ENCODE results near the gene SMOC1. TPM values are rescaled to one million over a fixed set of nuclear protein-coding genes. Genes with fewer than 3 reads are reported as not detected.

The SMOC1 gene
- total and polyA plus RNA-seq, 9 donors: 0.35 to 9.1 (median 0.80) TPM

GRCh38 chr14:69982220-69982839 lies 103.1 kb downstream of the SMOC1 start:
- Histone ChIP-seq H3K4me1 (ENCODE audit: insufficient read depth) (no peaks in the 10 kb centered on the region), H3K4me3 (no peak overlapping the region), H3K27ac (no peak overlapping the region), H3K27me3 (no peaks in the 10 kb centered on the region), H3K9me3 (no peaks in the 10 kb centered on the region), H3K36me3 (no peaks in the 10 kb centered on the region)
- DNase-seq: no peak
- WGBS, 3 donors: 30 to 61% (median 40%) methylated on average over 6 of the region's 6 CpGs
- TF ChIP-seq POLR2A (IDR thresholded peaks at IDR 0.05): no peak
- no peak for TF ChIP-seq CTCF (IDR thresholded peaks at IDR 0.05)
- intact Hi-C loops (cut with DNase I): no loop called here

- 61 to 71% (median 62%) methylated on average over 7 of the region's 7 CpGs for WGBS, 3 donors
- no peaks in the 10 kb centered on the region for H3K36me3 ChIP-seq
- no peaks in the 10 kb centered on the region for H3K9me3 ChIP-seq
- H3K27me3 ChIP-seq: no peaks in the 10 kb centered on the region
- intact Hi-C loops (cut with DNase I): no loop called here
- H3K4me1 ChIP-seq (ENCODE audit: insufficient read depth): no peaks in the 10 kb centered on the region
- TF ChIP-seq CTCF (IDR thresholded peaks at IDR 0.05) (no peak), EP300 (IDR thresholded peaks at IDR 0.05) (no peak), POLR2A (IDR thresholded peaks at IDR 0.05) (no peak)
- DNase-seq: no peak
- H3K27ac ChIP-seq: no peak overlapping the region
- H3K4me3 ChIP-seq: no peak overlapping the region
Observed at GRCh38 chr14:69982886-69983285, 103.7 kb downstream of the SMOC1 start.

GRCh38 chr14:69983317-69983716 lies 104.1 kb downstream of the SMOC1 start:
- intact Hi-C loops (cut with DNase I): no loop called here
- WGBS, 3 donors: 74 to 84% (median 81%) methylated on average over 4 of the region's 4 CpGs
- H3K27me3 ChIP-seq: no peaks in the 10 kb centered on the region
- TF ChIP-seq EP300 (IDR thresholded peaks at IDR 0.05) (no peak), POLR2A (IDR thresholded peaks at IDR 0.05) (no peak)
- no peak overlapping the region for H3K27ac ChIP-seq
- H3K4me1 ChIP-seq (ENCODE audit: insufficient read depth): no peaks in the 10 kb centered on the region
- H3K4me3 ChIP-seq: no peak overlapping the region
- H3K9me3 ChIP-seq: no peaks in the 10 kb centered on the region
- H3K36me3 ChIP-seq: no peaks in the 10 kb centered on the region
- DNase-seq: no peak

GRCh38 chr14:69985463-69985862 lies 106.2 kb downstream of the SMOC1 start:
- intact Hi-C loops (cut with DNase I): no loop called here
- Histone ChIP-seq H3K4me3 (no peak overlapping the region), H3K4me1 (ENCODE audit: insufficient read depth) (no peaks in the 10 kb centered on the region), H3K27me3 (no peaks in the 10 kb centered on the region), H3K36me3 (no peaks in the 10 kb centered on the region), H3K9me3 (no peaks in the 10 kb centered on the region), H3K27ac (no peak overlapping the region)
- WGBS, 3 donors: 40 to 59% (median 56%) methylated on average over 1 of the region's 1 CpG
- no peak for DNase-seq
- TF ChIP-seq POLR2A (IDR thresholded peaks at IDR 0.05): no peak
- TF ChIP-seq CTCF (IDR thresholded peaks at IDR 0.05): no peak
- TF ChIP-seq EP300 (IDR thresholded peaks at IDR 0.05): no peak

GRCh38 chr14:69986336-69986735 lies 107.1 kb downstream of the SMOC1 start:
- no peak overlapping the region for H3K27ac ChIP-seq
- TF ChIP-seq EP300 (IDR thresholded peaks at IDR 0.05) (no peak), POLR2A (IDR thresholded peaks at IDR 0.05) (no peak), CTCF (IDR thresholded peaks at IDR 0.05) (no peak)

More at GRCh38 chr14:69986336-69986735, 107.1 kb downstream of the SMOC1 start:
- H3K9me3 ChIP-seq: no peaks in the 10 kb centered on the region
- 77 to 83% (median 80%) methylated on average over 7 of the region's 7 CpGs for WGBS, 3 donors
- DNase-seq: no peak
- no peaks in the 10 kb centered on the region for H3K36me3 ChIP-seq
- H3K4me3 ChIP-seq: no peak overlapping the region
- no peaks in the 10 kb centered on the region for H3K4me1 ChIP-seq (ENCODE audit: insufficient read depth)
- no peaks in the 10 kb centered on the region for H3K27me3 ChIP-seq
- intact Hi-C loops (cut with DNase I): no loop called here

Measured in ovary (tissue), 9 donors.